WTC11 (cell line): ENCODE results near the gene SLC22A12. TPM values are rescaled to one million over a fixed set of nuclear protein-coding genes. Genes with fewer than 3 reads are reported as not detected.

ENCODE experiments used
- total RNA-seq: library from RNA; stranded (reverse); gene quantifications from 3 replicates; pipeline ENCODE4 v1.2.3, GENCODE V29; 2021

Gene SLC22A12
- total RNA-seq, 1 experiment from 2014 or later: not detected

Other genes starting within 250 kb of the SLC22A12 start
- gene RPS6KA4, start 232.1 kb upstream of the SLC22A12 start, total RNA-seq: 16.8 to 18.3 TPM (median 18.3 TPM) in 3 replicates
- gene SLC22A11, start 35.3 kb upstream of the SLC22A12 start, total RNA-seq: 0.07 TPM in 1 of 3 replicates, not detected in the others
- gene NRXN2, start 132.0 kb downstream of the SLC22A12 start, total RNA-seq: 8.0 to 10.4 TPM (median 8.6 TPM) in 3 replicates
- gene RASGRP2, start 152.9 kb downstream of the SLC22A12 start, total RNA-seq: 31.9 to 41.5 TPM (median 40.3 TPM) in 3 replicates
- 6.6 to 8.7 TPM (median 8.2 TPM) in 3 replicates for gene PYGM, start 168.8 kb downstream of the SLC22A12 start, total RNA-seq
- gene SF1, start 187.3 kb downstream of the SLC22A12 start, total RNA-seq: 285 to 314 TPM (median 300 TPM) in 3 replicates
- 24.5 to 31.6 TPM (median 28.3 TPM) in 3 replicates for gene MAP4K2, start 212.0 kb downstream of the SLC22A12 start, total RNA-seq
- 47.1 to 53.3 TPM (median 51.2 TPM) in 3 replicates for gene MEN1, start 219.3 kb downstream of the SLC22A12 start, total RNA-seq